Glutamatergic neuron (in vitro differentiated cells): ENCODE measurements around the gene ALDH3A2. TPM values are rescaled to one million over a fixed set of nuclear protein-coding genes. Genes with fewer than 3 reads are reported as not detected.

Experiments used
- DNase-seq: peaks from one replicate; pipeline ENCODE4 v3.0.0; 2022
- H3K27ac Mint-ChIP-seq: one replicate; pipeline ENCODE4 v1.8.0; 2020; ENCODE audit warnings: mild to moderate bottlenecking, mixed read lengths, inconsistent platforms; ENCODE audit not compliant: unreplicated experiment
- H3K27me3 Mint-ChIP-seq: one replicate; pipeline ENCODE4 v1.8.0; 2020; ENCODE audit warnings: mild to moderate bottlenecking, moderate library complexity, mixed read lengths, inconsistent platforms; ENCODE audit not compliant: unreplicated experiment
- H3K36me3 Mint-ChIP-seq: one replicate; pipeline ENCODE4 v1.8.0; 2020; ENCODE audit warnings: mild to moderate bottlenecking, mixed read lengths, inconsistent platforms; ENCODE audit not compliant: unreplicated experiment
- H3K4me1 Mint-ChIP-seq: one replicate; pipeline ENCODE4 v1.8.0; 2020; ENCODE audit warnings: mild to moderate bottlenecking, low read depth, mixed read lengths, inconsistent platforms; ENCODE audit not compliant: unreplicated experiment
- H3K4me3 Mint-ChIP-seq: one replicate; pipeline ENCODE4 v1.8.0; 2020; ENCODE audit warnings: mild to moderate bottlenecking, mixed read lengths, inconsistent platforms; ENCODE audit not compliant: unreplicated experiment
- H3K9me3 Mint-ChIP-seq: one replicate; pipeline ENCODE4 v1.8.0; 2020; ENCODE audit warnings: mild to moderate bottlenecking, moderate library complexity, mixed read lengths, inconsistent platforms; ENCODE audit not compliant: unreplicated experiment
- CTCF ChIP-seq: fragments of 200-600 bp; sonication (generic); IDR thresholded peaks from one replicate; pipeline ENCODE4 v1.5.0; 2021; ENCODE audit not compliant: partially characterized antibody, unreplicated experiment
- total RNA-seq: library from RNA; stranded (reverse); fragmentation: NEBNext Ultra II Directional; extraction: Animal tissue kit (Norgen Biotek cat#: 25700); gene quantifications from one replicate; pipeline ENCODE4 v1.2.1, GENCODE V29; 2021; ENCODE audit not compliant: unreplicated experiment

Gene ALDH3A2
- total RNA-seq, 1 donor from 2014 or later: 42.6 TPM

GRCh38 chr17:19649274-19649541, 657 bp downstream of the ALDH3A2 start:
- no peak for TF ChIP-seq CTCF
- Mint-ChIP-seq H3K27ac (peak overlapping the region; percentile 85), H3K36me3 (peaks cover 8% of the 10 kb centered on the region), H3K4me1 (peaks cover 12% of the 10 kb centered on the region), H3K27me3 (peaks cover 11% of the 10 kb centered on the region), H3K4me3 (peak overlapping the region; percentile 94), H3K9me3 (peaks cover 17% of the 10 kb centered on the region)
- no peak for DNase-seq

- no peak overlapping the region for H3K27ac Mint-ChIP-seq
- no peak for DNase-seq
- H3K4me1 Mint-ChIP-seq: peaks cover 12% of the 10 kb centered on the region
- H3K36me3 Mint-ChIP-seq: peaks cover 18% of the 10 kb centered on the region
- TF ChIP-seq CTCF: no peak
- peak overlapping the region; percentile 16 for H3K4me3 Mint-ChIP-seq
- H3K9me3 Mint-ChIP-seq: peaks cover 17% of the 10 kb centered on the region
- peaks cover 11% of the 10 kb centered on the region for H3K27me3 Mint-ChIP-seq
Observed at GRCh38 chr17:19650826-19651225, 2.3 kb downstream of the ALDH3A2 start.

- Mint-ChIP-seq H3K27ac (no peak overlapping the region), H3K27me3 (peaks cover 11% of the 10 kb centered on the region), H3K36me3 (peaks cover 23% of the 10 kb centered on the region), H3K4me3 (peak overlapping the region; percentile 41), H3K9me3 (peaks cover 17% of the 10 kb centered on the region), H3K4me1 (peaks cover 12% of the 10 kb centered on the region)
- DNase-seq: no peak
- no peak for TF ChIP-seq CTCF
Observed at GRCh38 chr17:19651451-19652238, 3.1 kb downstream of the ALDH3A2 start.

- no peak for TF ChIP-seq CTCF
- Mint-ChIP-seq H3K27me3 (peaks cover 11% of the 10 kb centered on the region), H3K9me3 (peaks cover 15% of the 10 kb centered on the region), H3K27ac (no peak overlapping the region), H3K4me3 (no peak overlapping the region), H3K4me1 (peaks cover 9% of the 10 kb centered on the region), H3K36me3 (peaks cover 23% of the 10 kb centered on the region)
- no peak for DNase-seq
Observed at GRCh38 chr17:19652595-19652994, 4.0 kb downstream of the ALDH3A2 start.

- Mint-ChIP-seq H3K36me3 (peaks cover 23% of the 10 kb centered on the region), H3K27ac (no peak overlapping the region), H3K9me3 (peaks cover 7% of the 10 kb centered on the region), H3K4me3 (no peak overlapping the region), H3K27me3 (peaks cover 1% of the 10 kb centered on the region), H3K4me1 (peaks cover 3% of the 10 kb centered on the region)
- DNase-seq: no peak
- TF ChIP-seq CTCF: no peak
Observed at GRCh38 chr17:19654342-19654886, 5.9 kb downstream of the ALDH3A2 start.
